KMS-11 (cell line): ENCODE measurements around the gene TBL1X.

ENCODE experiments used
- H2AFZ ChIP-seq: fragments of 200-600 bp; sonication (generic); 2 replicates; pipeline ENCODE4 v1.6.1; 2016; ENCODE audit warnings: antibody characterized with exemption, mixed run types, low read depth
- H3K27ac ChIP-seq: fragments of 200-600 bp; sonication (generic); 2 replicates; pipeline ENCODE4 v1.6.1; 2016; ENCODE audit warnings: mild to moderate bottlenecking, mixed run types
- H3K27me3 ChIP-seq: fragments of 200-600 bp; sonication (generic); 2 replicates; pipeline ENCODE4 v1.6.1; 2017; ENCODE audit warnings: mild to moderate bottlenecking, low read depth, mixed run types, moderate library complexity; ENCODE audit not compliant: insufficient read depth
- H3K36me3 ChIP-seq: fragments of 200-600 bp; sonication (generic); 2 replicates; pipeline ENCODE4 v1.6.1; 2017; ENCODE audit warnings: mild to moderate bottlenecking, mixed run types; ENCODE audit not compliant: insufficient read depth
- H3K4me1 ChIP-seq: fragments of 200-600 bp; sonication (generic); 2 replicates; pipeline ENCODE4 v1.6.1; 2016; ENCODE audit warnings: mild to moderate bottlenecking, low read depth, mixed run types; ENCODE audit not compliant: poor library complexity, severe bottlenecking
- H3K4me2 ChIP-seq: fragments of 200-600 bp; sonication (generic); 2 replicates; pipeline ENCODE4 v1.7.0; 2016; ENCODE audit warnings: mild to moderate bottlenecking, mixed run types
- H3K4me3 ChIP-seq: fragments of 200-600 bp; sonication (generic); IDR thresholded peaks from 2 replicates; pipeline ENCODE4 v1.6.1; 2017; ENCODE audit warnings: low read depth, low read length, mixed read lengths; ENCODE audit not compliant: insufficient read depth
- H3K79me2 ChIP-seq: fragments of 200-600 bp; sonication (generic); 2 replicates; pipeline ENCODE4 v1.6.1; 2016; ENCODE audit warnings: low read depth, mixed run types; ENCODE audit not compliant: insufficient read depth
- H3K9ac ChIP-seq: fragments of 200-600 bp; sonication (generic); 2 replicates; pipeline ENCODE4 v1.6.1; 2016; ENCODE audit warnings: mild to moderate bottlenecking, mixed run types
- H4K20me1 ChIP-seq: fragments of 200-600 bp; sonication (generic); 2 replicates; pipeline ENCODE4 v1.6.1; 2016; ENCODE audit warnings: mild to moderate bottlenecking, mixed run types; ENCODE audit not compliant: insufficient read depth
- CTCF ChIP-seq: fragments of 200-600 bp; sonication (generic); conservative IDR thresholded peaks from 2 replicates; pipeline ENCODE4 v1.6.1; 2017; ENCODE audit warnings: low read depth, mild to moderate bottlenecking, antibody characterized with exemption, low read length, moderate library complexity, mixed read lengths

Gene TBL1X

DNA sequence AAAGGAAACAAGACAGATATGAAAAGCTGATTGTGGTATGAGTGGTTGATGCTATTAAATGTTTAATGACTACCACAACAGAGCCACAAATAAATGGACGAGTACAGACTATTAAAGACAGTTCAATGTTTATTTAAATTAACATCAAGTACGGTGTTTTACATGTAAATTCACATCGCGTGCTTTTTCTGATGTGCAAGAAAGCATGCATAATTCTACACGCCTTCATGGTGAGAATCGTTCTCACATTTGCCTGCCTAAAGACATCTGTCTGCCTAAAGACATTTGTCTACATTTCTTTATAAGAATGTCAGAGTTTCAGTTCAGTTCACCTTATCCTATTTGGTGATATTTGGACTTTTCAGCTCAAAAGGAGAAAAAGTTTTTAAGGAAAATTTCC lies 308.1 kb downstream of the TBL1X start:
- Histone ChIP-seq H3K9ac (no peak overlapping the region), H3K36me3 (no peaks in the 10 kb centered on the region), H3K4me3 (no peak overlapping the region), H2AFZ (no peak overlapping the region), H3K27me3 (no peaks in the 10 kb centered on the region), H3K79me2 (no peaks in the 10 kb centered on the region), H3K4me1 (no peaks in the 10 kb centered on the region), H3K4me2 (no peak overlapping the region), H3K27ac (no peak overlapping the region), H4K20me1 (no peaks in the 10 kb centered on the region)
- no peak for TF ChIP-seq CTCF

DNA sequence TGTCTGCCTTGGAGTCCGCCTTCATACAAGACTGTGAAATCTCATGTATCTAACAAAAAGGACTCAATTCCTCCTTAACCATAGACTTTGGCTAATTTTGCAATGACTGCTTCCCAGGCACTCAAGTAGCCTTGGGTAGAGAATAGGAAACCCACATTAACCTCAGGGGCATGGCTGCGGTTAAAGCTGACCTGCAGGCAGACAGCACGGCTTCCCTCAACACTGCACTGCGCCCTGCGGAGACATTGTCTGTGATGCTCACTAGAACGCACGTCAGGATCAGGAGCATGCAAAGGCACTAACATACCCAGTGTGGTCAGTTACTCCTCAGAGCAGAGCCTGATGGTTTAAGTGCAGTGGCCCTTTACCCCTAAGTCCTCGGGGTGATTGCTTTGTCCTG lies 311.1 kb downstream of the TBL1X start:
- no peak overlapping the region for H3K4me3 ChIP-seq
- H3K9ac ChIP-seq = no peak overlapping the region
- H3K4me2 ChIP-seq = no peak overlapping the region
- H2AFZ ChIP-seq = no peak overlapping the region
- H3K27ac ChIP-seq = no peak overlapping the region
- no peaks in the 10 kb centered on the region for H3K79me2 ChIP-seq
- H3K36me3 ChIP-seq = no peaks in the 10 kb centered on the region
- no peaks in the 10 kb centered on the region for H3K4me1 ChIP-seq
- H3K27me3 ChIP-seq = no peaks in the 10 kb centered on the region
- TF ChIP-seq CTCF = no peak
- no peaks in the 10 kb centered on the region for H4K20me1 ChIP-seq

GRCh38 chrX:9781941-9782340 lies 317.1 kb downstream of the TBL1X start:
- no peak overlapping the region for H3K4me2 ChIP-seq
- H3K27ac ChIP-seq = no peak overlapping the region
- no peak overlapping the region for H3K9ac ChIP-seq
- H3K4me1 ChIP-seq = no peaks in the 10 kb centered on the region
- no peak for TF ChIP-seq CTCF
- H3K36me3 ChIP-seq = no peaks in the 10 kb centered on the region
- H3K79me2 ChIP-seq = no peaks in the 10 kb centered on the region
- H2AFZ ChIP-seq = no peak overlapping the region
- no peaks in the 10 kb centered on the region; the same call in 1 of the 2 replicates for H3K27me3 ChIP-seq
- no peak overlapping the region for H3K4me3 ChIP-seq
- H4K20me1 ChIP-seq = no peaks in the 10 kb centered on the region

DNA sequence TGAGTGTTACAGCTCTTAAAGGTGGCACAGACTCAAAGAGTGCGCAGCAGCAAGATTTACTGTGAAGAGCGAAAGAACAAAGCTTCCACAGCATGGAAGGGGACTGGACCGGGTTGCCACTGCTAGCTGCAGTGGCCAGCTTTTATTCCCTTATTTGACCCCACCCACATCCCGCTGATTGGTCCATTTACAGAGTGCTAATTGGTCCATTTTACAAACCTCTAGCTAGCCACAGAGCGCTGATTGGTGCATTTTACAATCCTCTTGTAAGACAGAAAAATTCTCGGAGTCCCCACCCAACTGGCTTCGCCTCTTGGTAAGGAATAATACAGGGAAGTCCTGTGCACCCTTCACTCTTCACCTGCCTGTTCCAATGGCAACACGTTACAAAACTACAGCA lies 319.5 kb downstream of the TBL1X start:
- TF ChIP-seq CTCF = no peak
- Histone ChIP-seq H3K4me1 (no peaks in the 10 kb centered on the region), H3K27me3 (no peaks in the 10 kb centered on the region; the same call in 1 of the 2 replicates), H2AFZ (no peak overlapping the region), H3K27ac (no peak overlapping the region), H3K4me2 (no peak overlapping the region), H4K20me1 (no peaks in the 10 kb centered on the region), H3K36me3 (no peaks in the 10 kb centered on the region), H3K4me3 (no peak overlapping the region), H3K79me2 (no peaks in the 10 kb centered on the region), H3K9ac (no peak overlapping the region)
